Measurements from ENCODE around the gene SIGLEC7. TPM values are rescaled to one million over a fixed set of nuclear protein-coding genes. Genes with fewer than 3 reads are reported as not detected.

SIGLEC7 gene
- polyA plus RNA-seq, 1 of the 3 experiments (the other 2 are of a cell fraction) = not detected

- Histone ChIP-seq H3K4me1 (ENCODE audit: control insufficient read depth in 1 of 2, insufficient read depth in 2 of 2, low read depth in 1 of 2, low read length in 1 of 2) (no peaks in the 10 kb centered on the region), H3K27ac (ENCODE audit: low read depth in 2 of 2, low read length in 1 of 2) (no peak overlapping the region), H3K9me3 (no peaks in the 10 kb centered on the region), H3F3A (replicated peaks; ENCODE audit: insufficient read depth) (no peaks in the 10 kb centered on the region), H2AFZ (ENCODE audit: low read depth) (no peak overlapping the region), H3K4me3 (ENCODE audit: low read depth in 2 of 2, low read length in 1 of 2) (no peak overlapping the region), H3K9me2 (no peaks in the 10 kb centered on the region), H4K20me1 (ENCODE audit: insufficient read depth) (no peaks in the 10 kb centered on the region), H3K27me3 (ENCODE audit: insufficient read depth) (peaks cover 62% of the 10 kb centered on the region), H3K36me3 (replicated peaks in 1 of 2; ENCODE audit: control insufficient read depth in 1 of 2, insufficient read depth in 2 of 2, low read length in 1 of 2) (no peaks in the 10 kb centered on the region), H3K4me2 (no peak overlapping the region), H3K9ac (no peak overlapping the region), H3K79me2 (ENCODE audit: insufficient read depth) (no peaks in the 10 kb centered on the region)
- TF ChIP-seq CTCF (IDR thresholded peaks at IDR 0.05) (no peak), YY1 (IDR thresholded peaks at IDR 0.05; ENCODE audit: low read depth) (no peak), RXRA (IDR thresholded peaks at IDR 0.05; ENCODE audit: borderline replicate concordance, low read depth) (no peak), FOSL2 (IDR thresholded peaks at IDR 0.05; ENCODE audit: borderline replicate concordance, low read depth) (no peak), TEAD4 (IDR thresholded peaks at IDR 0.05; ENCODE audit: borderline replicate concordance, insufficient read depth) (no peak), FOXM1 (IDR thresholded peaks at IDR 0.05; ENCODE audit: low read depth) (no peak), MXI1 (IDR thresholded peaks at IDR 0.05; ENCODE audit: low read depth, low read length) (no peak), GATA2 (CRISPR knock-in tag; IDR thresholded peaks at IDR 0.05) (no peak)
- TF ChIP-seq, protein P1, sequence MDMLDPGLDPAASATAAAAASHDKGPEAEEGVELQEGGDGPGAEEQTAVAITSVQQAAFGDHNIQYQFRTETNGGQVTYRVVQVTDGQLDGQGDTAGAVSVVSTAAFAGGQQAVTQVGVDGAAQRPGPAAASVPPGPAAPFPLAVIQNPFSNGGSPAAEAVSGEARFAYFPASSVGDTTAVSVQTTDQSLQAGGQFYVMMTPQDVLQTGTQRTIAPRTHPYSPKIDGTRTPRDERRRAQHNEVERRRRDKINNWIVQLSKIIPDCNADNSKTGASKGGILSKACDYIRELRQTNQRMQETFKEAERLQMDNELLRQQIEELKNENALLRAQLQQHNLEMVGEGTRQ (IDR thresholded peaks at IDR 0.05; ENCODE audit: borderline replicate concordance, low read depth, low read length) = no peak
- CTCF ChIA-PET = interaction anchor here (0.6 to 1.8 kb wide), 3 partner anchors 28 to 204 kb away, joined by 3 to 5 read pairs (median 3); no protein-coding TSS in a partner anchor
- POLR2A ChIA-PET = no interaction called here
- 3% methylated on average over 5 of the region's 13 CpGs for WGBS (ENCODE audit: low lambda C conversion rate)
- DNase-seq = no peak
These were observed 44.2 kb downstream of the SIGLEC7 start for GRCh38 chr19:51186323-51186722.

- no peaks in the 10 kb centered on the region for H3K36me3 ChIP-seq (replicated peaks in 1 of 2; ENCODE audit: control insufficient read depth in 1 of 2, insufficient read depth in 2 of 2, low read length in 1 of 2)
- no peaks in the 10 kb centered on the region for H3K79me2 ChIP-seq (ENCODE audit: insufficient read depth)
- no peak overlapping the region for H3K4me2 ChIP-seq
- no peak overlapping the region for H2AFZ ChIP-seq (ENCODE audit: low read depth)
- H3K27ac ChIP-seq (ENCODE audit: low read depth in 2 of 2, low read length in 1 of 2) = no peak overlapping the region
- ChIA-PET CTCF (interaction anchor here (1.8 kb wide), 1 partner anchor 29 kb away, joined by 5 read pairs; no protein-coding TSS in a partner anchor), POLR2A (no interaction called here)
- H3K4me1 ChIP-seq (ENCODE audit: control insufficient read depth in 1 of 2, insufficient read depth in 2 of 2, low read depth in 1 of 2, low read length in 1 of 2) = no peaks in the 10 kb centered on the region
- no peaks in the 10 kb centered on the region for H4K20me1 ChIP-seq (ENCODE audit: insufficient read depth)
- no peaks in the 10 kb centered on the region for H3F3A ChIP-seq (replicated peaks; ENCODE audit: insufficient read depth)
- WGBS (ENCODE audit: low lambda C conversion rate) = 7% methylated on average over 8 of the region's 11 CpGs
- H3K9ac ChIP-seq = no peak overlapping the region
- H3K9me2 ChIP-seq = no peaks in the 10 kb centered on the region
- peaks cover 72% of the 10 kb centered on the region for H3K27me3 ChIP-seq (ENCODE audit: insufficient read depth)
- no peaks in the 10 kb centered on the region for H3K9me3 ChIP-seq
- no peak overlapping the region for H3K4me3 ChIP-seq (ENCODE audit: low read depth in 2 of 2, low read length in 1 of 2)
- no peak for DNase-seq
- TF ChIP-seq REST (IDR thresholded peaks at IDR 0.05; ENCODE audit: low read depth, low read length) (no peak), RCOR1 (IDR thresholded peaks at IDR 0.05; ENCODE audit: low read length) (no peak), YY1 (IDR thresholded peaks at IDR 0.05; ENCODE audit: low read depth) (no peak), POLR2AphosphoS5 (IDR thresholded peaks at IDR 0.05; ENCODE audit: low read depth, low read length) (no peak)
These were observed 45.5 kb downstream of the SIGLEC7 start for GRCh38 chr19:51187395-51188226.

Data from SK-N-SH (cell line).